Activated naive CD4-positive, alpha-beta T cell treated with anti-CD3 and anti-CD28 coated beads, Interleukin-2, amount 50 U/mL, for 16 hours (primary cell): Measurements from ENCODE around the gene KCTD3.

Experiments
- DNase-seq: peaks from one replicate; pipeline ENCODE4 v3.0.0-alpha.2; 2020

KCTD3 gene

DNA sequence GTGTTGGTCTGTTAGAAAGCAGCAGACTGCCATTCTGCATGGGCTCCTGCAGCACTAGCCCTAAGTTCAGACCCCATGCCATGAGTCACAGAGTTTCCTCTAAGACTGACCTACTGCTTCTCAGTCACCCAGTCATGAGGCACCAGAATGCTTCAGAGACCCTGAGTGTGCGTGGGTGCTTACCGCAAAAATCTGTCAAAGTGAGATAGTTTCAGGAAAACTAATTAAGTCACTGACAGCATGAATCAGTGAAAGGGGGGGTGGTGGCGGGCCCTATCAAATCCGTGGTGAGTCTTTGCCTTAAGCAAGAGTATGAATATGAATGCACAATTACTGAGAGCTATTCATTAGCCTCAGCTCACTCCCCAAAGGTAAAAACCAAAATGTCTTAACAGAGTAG is 98.1 kb downstream of the KCTD3 start:
- no peak for DNase-seq

DNA sequence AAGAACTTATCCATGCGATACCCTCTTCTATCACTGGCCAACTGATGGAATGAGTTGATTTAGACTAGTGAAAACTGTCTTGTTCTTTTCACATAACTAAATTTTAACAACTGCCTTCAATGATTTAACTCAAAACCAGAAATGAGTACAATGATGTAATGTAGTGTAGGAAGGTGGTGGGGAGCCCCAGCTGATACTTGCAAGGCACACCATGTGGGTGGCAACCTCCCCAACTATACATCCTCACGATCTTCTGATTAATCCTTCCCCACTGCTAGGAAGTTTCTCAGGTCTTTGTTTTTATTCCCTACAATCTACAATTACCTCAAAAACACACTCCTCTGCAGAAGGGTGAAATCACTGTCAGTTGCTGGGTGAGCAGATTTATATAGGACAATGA is 100.7 kb downstream of the KCTD3 start:
- DNase-seq = no peak

DNA sequence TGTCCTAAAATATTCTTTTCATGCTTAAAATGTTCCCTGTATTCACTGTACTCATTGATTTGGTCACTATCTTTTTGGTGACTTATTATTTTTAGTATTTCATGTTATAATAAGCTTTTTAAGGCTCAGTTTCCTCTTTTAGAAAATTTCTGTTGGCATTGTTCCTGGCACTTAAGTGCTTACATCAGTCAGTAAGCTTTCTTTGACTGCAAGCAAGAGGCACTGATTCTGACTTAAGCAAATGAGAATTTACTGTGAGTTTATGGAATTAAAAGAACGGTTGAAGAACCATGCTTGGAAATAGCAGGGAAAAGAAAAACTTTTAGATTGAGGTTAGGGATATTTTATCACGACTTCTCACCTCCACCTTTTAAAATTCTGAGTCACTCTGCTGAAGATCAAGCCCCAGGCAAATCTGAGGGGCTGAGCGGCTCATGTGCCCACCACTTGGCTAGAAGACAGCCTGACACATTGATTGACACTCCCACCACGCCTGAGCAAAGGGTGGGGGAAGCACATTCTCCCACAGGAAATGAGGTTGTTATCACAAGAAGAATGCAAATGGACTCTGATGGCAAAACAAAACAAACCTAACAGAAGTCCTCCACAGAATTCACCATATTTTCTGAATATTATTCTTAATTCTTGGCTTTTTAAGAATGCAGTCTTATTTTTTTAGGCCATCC is 102.8 kb downstream of the KCTD3 start:
- DNase-seq = no peak
